HepG2 (cell line): ENCODE measurements around the gene PKN2. TPM values are rescaled to one million over a fixed set of nuclear protein-coding genes. Genes with fewer than 3 reads are reported as not detected.

Experiments
- AHR ChIP-seq: IDR thresholded peaks from 2 replicates; pipeline ENCODE4 v1.6.1; 2018; ENCODE audit warnings: missing genetic modification reagents, missing compliant biosample characterization
- NAIF1 ChIP-seq: sonication (generic); formaldehyde crosslinking; IDR thresholded peaks from 2 replicates; pipeline ENCODE4 v1.5.0; 2020; ENCODE audit warnings: mild to moderate bottlenecking, missing genetic modification reagents, borderline replicate concordance
- NFE2L2 ChIP-seq: fragments of 150-350 bp; IDR thresholded peaks from 2 replicates; pipeline ENCODE4 v1.6.1; 2014; ENCODE audit warnings: low read length
- SNAPC2 ChIP-seq: sonication (generic); formaldehyde crosslinking; IDR thresholded peaks from 2 replicates; pipeline ENCODE4 v1.8.1; 2022; ENCODE audit warnings: mild to moderate bottlenecking, missing genetic modification reagents
- SOX13 ChIP-seq, 3 experiments: fragments of 450-650 bp in 1 of 3; sonication (generic) in 1 of 3; formaldehyde crosslinking in 1 of 3; IDR thresholded peaks in 2 of 3; conservative IDR thresholded peaks in 1 of 3; 2 replicates each; pipeline versions ENCODE4 v1.5.0 to v1.6.1; 2016 to 2020; ENCODE audit warnings: antibody characterized with exemption in 1 of 3, mild to moderate bottlenecking in 1 of 3, missing compliant biosample characterization in 1 of 3, missing genetic modification reagents in 1 of 3, moderate library complexity in 1 of 3
- ZNF296 ChIP-seq: sonication (generic); formaldehyde crosslinking; conservative IDR thresholded peaks from 2 replicates; pipeline ENCODE4 v1.5.0; 2020; ENCODE audit warnings: mild to moderate bottlenecking, missing genetic modification reagents
- ZNF567 ChIP-seq: sonication (generic); formaldehyde crosslinking; IDR thresholded peaks from 2 replicates; pipeline ENCODE4 v1.8.1; 2023; ENCODE audit warnings: mild to moderate bottlenecking, missing genetic modification reagents, borderline replicate concordance
- ZNF768 ChIP-seq: sonication (generic); formaldehyde crosslinking; IDR thresholded peaks from 2 replicates; pipeline ENCODE4 v1.4.0; 2020; ENCODE audit warnings: missing genetic modification reagents
- polyA plus RNA-seq, 8 experiments: library from polyadenylated mRNA; depleted of rRNA in 3 of 8; stranded (reverse) in 7 of 8; unstranded in 1 of 8; fragments of >200 nt; fragmentation: Illumina TruSeq in 4 of 8; extraction: Trizol in 4 of 8; gene quantifications; 2 replicates each; pipeline versions ENCODE4 v1.2.1 to v1.2.3, GENCODE V29; 2011 to 2016; ENCODE audit warnings: low read depth in 4 of 8, missing spikeins in 1 of 8, mixed read lengths in 1 of 8; ENCODE audit not compliant: insufficient read depth in 1 of 8
- total RNA-seq, 5 experiments: library from RNA; depleted of rRNA; stranded (reverse); fragments of >200 nt; fragmentation: Illumina TruSeq; extraction: Trizol; gene quantifications; 2 replicates each; pipeline ENCODE4 v1.2.3, GENCODE V29; 2016; ENCODE audit warnings: low read depth in 1 of 5
- TF ChIP-seq, protein P1 (sequence below): sonication (generic); formaldehyde crosslinking; IDR thresholded peaks from 2 replicates; pipeline ENCODE4 v1.5.1; 2020; ENCODE audit warnings: missing genetic modification reagents, mild to moderate bottlenecking, borderline replicate concordance
- TF ChIP-seq, protein P2 (sequence below): fragments of 450-650 bp; IDR thresholded peaks from 2 replicates; pipeline ENCODE4 v1.6.1; 2017; ENCODE audit warnings: mild to moderate bottlenecking
- TF ChIP-seq, protein P3 (sequence below): sonication (generic); formaldehyde crosslinking; IDR thresholded peaks from 2 replicates; pipeline ENCODE4 v1.4.0; 2020; ENCODE audit warnings: missing genetic modification reagents, borderline replicate concordance
- TF ChIP-seq, protein P4 (sequence below): sonication (generic); formaldehyde crosslinking; IDR thresholded peaks from 2 replicates; pipeline ENCODE4 v1.4.0; 2020; ENCODE audit warnings: missing genetic modification reagents

The PKN2 gene
- total and polyA plus RNA-seq, 2 of the 13 experiments (the other 11 are each of a cell fraction or from before 2014, with no cell fraction given) = 17.0 to 29.4 TPM

DNA sequence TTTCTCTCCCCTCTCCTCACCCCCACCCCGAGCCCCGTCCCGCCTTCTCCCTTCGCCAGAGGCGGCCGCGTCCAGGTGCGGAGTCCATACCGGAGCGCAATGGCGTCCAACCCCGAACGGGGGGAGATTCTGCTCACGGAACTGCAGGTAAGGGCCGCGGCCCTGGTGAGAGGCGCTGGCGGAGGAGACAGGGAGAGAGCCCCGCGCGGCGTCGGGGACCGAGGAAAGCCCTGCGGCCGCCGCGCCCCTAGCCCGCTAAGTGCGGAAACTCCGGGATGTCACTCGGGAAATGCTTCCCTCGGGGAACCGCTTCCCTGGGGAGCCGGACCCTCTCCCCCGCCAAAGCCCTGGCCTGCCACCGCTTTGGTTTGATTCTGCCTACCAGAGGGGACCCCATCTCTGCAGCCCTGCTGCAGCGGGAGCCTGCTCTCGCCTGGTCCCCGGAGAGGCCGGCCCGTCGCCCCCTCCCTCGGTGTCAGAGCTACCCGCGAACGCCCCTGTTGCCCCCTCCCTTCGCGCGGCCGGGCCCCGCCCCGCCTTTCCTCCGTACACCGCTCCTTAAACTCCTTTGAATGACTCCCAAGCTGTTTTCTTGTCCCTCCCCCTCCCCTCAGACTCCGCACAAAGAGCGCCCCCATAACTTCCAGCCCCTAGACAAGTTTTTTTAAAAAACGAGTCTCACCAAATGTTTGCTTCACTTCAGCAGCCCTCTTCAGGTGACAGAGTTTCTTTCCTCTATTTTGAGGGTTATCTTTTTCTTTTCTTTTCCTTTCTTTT lies 597 bp downstream of the PKN2 start (continued):
- TF ChIP-seq ZNF296 (CRISPR knock-in tag) = no peak
- TF ChIP-seq, protein P1, sequence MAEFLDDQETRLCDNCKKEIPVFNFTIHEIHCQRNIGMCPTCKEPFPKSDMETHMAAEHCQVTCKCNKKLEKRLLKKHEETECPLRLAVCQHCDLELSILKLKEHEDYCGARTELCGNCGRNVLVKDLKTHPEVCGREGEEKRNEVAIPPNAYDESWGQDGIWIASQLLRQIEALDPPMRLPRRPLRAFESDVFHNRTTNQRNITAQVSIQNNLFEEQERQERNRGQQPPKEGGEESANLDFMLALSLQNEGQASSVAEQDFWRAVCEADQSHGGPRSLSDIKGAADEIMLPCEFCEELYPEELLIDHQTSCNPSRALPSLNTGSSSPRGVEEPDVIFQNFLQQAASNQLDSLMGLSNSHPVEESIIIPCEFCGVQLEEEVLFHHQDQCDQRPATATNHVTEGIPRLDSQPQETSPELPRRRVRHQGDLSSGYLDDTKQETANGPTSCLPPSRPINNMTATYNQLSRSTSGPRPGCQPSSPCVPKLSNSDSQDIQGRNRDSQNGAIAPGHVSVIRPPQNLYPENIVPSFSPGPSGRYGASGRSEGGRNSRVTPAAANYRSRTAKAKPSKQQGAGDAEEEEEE (CRISPR knock-in tag) = peak; percentile 14; the same call in 1 of the 2 replicates
- TF ChIP-seq ZNF768 = peak; percentile 11; the same call in 1 of the 2 replicates
- TF ChIP-seq, protein P2, sequence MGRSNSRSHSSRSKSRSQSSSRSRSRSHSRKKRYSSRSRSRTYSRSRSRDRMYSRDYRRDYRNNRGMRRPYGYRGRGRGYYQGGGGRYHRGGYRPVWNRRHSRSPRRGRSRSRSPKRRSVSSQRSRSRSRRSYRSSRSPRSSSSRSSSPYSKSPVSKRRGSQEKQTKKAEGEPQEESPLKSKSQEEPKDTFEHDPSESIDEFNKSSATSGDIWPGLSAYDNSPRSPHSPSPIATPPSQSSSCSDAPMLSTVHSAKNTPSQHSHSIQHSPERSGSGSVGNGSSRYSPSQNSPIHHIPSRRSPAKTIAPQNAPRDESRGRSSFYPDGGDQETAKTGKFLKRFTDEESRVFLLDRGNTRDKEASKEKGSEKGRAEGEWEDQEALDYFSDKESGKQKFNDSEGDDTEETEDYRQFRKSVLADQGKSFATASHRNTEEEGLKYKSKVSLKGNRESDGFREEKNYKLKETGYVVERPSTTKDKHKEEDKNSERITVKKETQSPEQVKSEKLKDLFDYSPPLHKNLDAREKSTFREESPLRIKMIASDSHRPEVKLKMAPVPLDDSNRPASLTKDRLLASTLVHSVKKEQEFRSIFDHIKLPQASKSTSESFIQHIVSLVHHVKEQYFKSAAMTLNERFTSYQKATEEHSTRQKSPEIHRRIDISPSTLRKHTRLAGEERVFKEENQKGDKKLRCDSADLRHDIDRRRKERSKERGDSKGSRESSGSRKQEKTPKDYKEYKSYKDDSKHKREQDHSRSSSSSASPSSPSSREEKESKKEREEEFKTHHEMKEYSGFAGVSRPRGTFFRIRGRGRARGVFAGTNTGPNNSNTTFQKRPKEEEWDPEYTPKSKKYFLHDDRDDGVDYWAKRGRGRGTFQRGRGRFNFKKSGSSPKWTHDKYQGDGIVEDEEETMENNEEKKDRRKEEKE = no peak
- TF ChIP-seq AHR = no peak
- 0 out of 2 replicates have a peak, but pooled peaks have one; percentile 68 for TF ChIP-seq NAIF1
- no peak for TF ChIP-seq NFE2L2
- TF ChIP-seq SOX13 (IDR thresholded peaks at IDR 0.05) = no peak
- no peak for TF ChIP-seq SOX13 (CRISPR knock-in tag; conservative IDR thresholded peaks at IDR 0.05 in 1 of 2, IDR thresholded peaks at IDR 0.05 in 1 of 2)
- TF ChIP-seq, protein P3, sequence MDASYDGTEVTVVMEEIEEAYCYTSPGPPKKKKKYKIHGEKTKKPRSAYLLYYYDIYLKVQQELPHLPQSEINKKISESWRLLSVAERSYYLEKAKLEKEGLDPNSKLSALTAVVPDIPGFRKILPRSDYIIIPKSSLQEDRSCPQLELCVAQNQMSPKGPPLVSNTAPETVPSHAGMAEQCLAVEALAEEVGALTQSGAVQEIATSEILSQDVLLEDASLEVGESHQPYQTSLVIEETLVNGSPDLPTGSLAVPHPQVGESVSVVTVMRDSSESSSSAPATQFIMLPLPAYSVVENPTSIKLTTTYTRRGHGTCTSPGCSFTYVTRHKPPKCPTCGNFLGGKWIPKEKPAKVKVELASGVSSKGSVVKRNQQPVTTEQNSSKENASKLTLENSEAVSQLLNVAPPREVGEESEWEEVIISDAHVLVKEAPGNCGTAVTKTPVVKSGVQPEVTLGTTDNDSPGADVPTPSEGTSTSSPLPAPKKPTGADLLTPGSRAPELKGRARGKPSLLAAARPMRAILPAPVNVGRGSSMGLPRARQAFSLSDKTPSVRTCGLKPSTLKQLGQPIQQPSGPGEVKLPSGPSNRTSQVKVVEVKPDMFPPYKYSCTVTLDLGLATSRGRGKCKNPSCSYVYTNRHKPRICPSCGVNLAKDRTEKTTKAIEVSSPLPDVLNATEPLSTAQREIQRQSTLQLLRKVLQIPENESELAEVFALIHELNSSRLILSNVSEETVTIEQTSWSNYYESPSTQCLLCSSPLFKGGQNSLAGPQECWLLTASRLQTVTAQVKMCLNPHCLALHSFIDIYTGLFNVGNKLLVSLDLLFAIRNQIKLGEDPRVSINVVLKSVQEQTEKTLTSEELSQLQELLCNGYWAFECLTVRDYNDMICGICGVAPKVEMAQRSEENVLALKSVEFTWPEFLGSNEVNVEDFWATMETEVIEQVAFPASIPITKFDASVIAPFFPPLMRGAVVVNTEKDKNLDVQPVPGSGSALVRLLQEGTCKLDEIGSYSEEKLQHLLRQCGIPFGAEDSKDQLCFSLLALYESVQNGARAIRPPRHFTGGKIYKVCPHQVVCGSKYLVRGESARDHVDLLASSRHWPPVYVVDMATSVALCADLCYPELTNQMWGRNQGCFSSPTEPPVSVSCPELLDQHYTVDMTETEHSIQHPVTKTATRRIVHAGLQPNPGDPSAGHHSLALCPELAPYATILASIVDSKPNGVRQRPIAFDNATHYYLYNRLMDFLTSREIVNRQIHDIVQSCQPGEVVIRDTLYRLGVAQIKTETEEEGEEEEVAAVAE (CRISPR knock-in tag) = no peak
- TF ChIP-seq, protein P4, sequence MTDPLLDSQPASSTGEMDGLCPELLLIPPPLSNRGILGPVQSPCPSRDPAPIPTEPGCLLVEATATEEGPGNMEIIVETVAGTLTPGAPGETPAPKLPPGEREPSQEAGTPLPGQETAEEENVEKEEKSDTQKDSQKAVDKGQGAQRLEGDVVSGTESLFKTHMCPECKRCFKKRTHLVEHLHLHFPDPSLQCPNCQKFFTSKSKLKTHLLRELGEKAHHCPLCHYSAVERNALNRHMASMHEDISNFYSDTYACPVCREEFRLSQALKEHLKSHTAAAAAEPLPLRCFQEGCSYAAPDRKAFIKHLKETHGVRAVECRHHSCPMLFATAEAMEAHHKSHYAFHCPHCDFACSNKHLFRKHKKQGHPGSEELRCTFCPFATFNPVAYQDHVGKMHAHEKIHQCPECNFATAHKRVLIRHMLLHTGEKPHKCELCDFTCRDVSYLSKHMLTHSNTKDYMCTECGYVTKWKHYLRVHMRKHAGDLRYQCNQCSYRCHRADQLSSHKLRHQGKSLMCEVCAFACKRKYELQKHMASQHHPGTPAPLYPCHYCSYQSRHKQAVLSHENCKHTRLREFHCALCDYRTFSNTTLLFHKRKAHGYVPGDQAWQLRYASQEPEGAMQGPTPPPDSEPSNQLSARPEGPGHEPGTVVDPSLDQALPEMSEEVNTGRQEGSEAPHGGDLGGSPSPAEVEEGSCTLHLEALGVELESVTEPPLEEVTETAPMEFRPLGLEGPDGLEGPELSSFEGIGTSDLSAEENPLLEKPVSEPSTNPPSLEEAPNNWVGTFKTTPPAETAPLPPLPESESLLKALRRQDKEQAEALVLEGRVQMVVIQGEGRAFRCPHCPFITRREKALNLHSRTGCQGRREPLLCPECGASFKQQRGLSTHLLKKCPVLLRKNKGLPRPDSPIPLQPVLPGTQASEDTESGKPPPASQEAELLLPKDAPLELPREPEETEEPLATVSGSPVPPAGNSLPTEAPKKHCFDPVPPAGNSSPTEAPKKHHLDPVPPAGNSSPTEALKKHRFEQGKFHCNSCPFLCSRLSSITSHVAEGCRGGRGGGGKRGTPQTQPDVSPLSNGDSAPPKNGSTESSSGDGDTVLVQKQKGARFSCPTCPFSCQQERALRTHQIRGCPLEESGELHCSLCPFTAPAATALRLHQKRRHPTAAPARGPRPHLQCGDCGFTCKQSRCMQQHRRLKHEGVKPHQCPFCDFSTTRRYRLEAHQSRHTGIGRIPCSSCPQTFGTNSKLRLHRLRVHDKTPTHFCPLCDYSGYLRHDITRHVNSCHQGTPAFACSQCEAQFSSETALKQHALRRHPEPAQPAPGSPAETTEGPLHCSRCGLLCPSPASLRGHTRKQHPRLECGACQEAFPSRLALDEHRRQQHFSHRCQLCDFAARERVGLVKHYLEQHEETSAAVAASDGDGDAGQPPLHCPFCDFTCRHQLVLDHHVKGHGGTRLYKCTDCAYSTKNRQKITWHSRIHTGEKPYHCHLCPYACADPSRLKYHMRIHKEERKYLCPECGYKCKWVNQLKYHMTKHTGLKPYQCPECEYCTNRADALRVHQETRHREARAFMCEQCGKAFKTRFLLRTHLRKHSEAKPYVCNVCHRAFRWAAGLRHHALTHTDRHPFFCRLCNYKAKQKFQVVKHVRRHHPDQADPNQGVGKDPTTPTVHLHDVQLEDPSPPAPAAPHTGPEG = 0 out of 2 replicates have a peak, but pooled peaks have one; percentile 31
- TF ChIP-seq SNAPC2 (CRISPR knock-in tag) = no peak
- no peak for TF ChIP-seq ZNF567 (CRISPR knock-in tag)
